ENCODE measurements around the gene MRC1. TPM values are rescaled to one million over a fixed set of nuclear protein-coding genes. Genes with fewer than 3 reads are reported as not detected.

The MRC1 gene
- total RNA-seq, 1 donor from 2014 or later, result 18.9 TPM

DNA sequence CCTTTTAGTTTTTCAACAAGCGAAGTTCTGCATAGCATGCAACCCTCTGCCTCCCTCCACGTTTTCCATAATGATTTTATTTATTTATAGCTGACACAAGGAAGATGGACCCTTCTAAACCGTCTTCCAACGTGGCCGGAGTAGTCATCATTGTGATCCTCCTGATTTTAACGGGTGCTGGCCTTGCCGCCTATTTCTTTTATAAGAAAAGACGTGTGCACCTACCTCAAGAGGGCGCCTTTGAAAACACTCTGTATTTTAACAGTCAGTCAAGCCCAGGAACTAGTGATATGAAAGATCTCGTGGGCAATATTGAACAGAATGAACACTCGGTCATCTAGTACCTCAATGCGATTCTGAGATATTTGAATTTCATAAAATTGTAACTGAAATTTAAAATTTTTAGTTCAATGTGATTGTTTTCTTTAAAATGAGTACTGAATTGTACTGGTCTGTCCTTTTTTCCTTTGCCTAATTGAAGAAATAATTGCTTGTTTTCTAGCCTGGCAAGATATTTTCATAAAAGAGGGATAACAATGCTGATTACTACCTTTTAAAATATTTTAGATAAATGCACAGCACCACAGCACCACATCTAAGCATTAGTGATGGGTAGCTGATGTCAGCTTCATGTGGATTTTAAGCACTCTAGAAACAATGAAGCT, 101.1 kb downstream of the MRC1 start:
- no peak overlapping the region for H3K27ac ChIP-seq (replicated peaks)
- no peak for DNase-seq
- no peaks in the 10 kb centered on the region for H3K9me3 ChIP-seq (replicated peaks)
- TF ChIP-seq, protein P1, sequence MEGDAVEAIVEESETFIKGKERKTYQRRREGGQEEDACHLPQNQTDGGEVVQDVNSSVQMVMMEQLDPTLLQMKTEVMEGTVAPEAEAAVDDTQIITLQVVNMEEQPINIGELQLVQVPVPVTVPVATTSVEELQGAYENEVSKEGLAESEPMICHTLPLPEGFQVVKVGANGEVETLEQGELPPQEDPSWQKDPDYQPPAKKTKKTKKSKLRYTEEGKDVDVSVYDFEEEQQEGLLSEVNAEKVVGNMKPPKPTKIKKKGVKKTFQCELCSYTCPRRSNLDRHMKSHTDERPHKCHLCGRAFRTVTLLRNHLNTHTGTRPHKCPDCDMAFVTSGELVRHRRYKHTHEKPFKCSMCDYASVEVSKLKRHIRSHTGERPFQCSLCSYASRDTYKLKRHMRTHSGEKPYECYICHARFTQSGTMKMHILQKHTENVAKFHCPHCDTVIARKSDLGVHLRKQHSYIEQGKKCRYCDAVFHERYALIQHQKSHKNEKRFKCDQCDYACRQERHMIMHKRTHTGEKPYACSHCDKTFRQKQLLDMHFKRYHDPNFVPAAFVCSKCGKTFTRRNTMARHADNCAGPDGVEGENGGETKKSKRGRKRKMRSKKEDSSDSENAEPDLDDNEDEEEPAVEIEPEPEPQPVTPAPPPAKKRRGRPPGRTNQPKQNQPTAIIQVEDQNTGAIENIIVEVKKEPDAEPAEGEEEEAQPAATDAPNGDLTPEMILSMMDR (IDR thresholded peaks at IDR 0.05; ENCODE audit: borderline replicate concordance), result peak; percentile 62
- peaks cover 30% of the 10 kb centered on the region for H3K4me1 ChIP-seq
- intact Hi-C loops (cut with micrococcal nuclease), result no loop called here
- H3K4me3 ChIP-seq, result no peak overlapping the region
- no peaks in the 10 kb centered on the region for H3K36me3 ChIP-seq
- H3K27me3 ChIP-seq (ENCODE audit: low read depth), result no peaks in the 10 kb centered on the region

DNA sequence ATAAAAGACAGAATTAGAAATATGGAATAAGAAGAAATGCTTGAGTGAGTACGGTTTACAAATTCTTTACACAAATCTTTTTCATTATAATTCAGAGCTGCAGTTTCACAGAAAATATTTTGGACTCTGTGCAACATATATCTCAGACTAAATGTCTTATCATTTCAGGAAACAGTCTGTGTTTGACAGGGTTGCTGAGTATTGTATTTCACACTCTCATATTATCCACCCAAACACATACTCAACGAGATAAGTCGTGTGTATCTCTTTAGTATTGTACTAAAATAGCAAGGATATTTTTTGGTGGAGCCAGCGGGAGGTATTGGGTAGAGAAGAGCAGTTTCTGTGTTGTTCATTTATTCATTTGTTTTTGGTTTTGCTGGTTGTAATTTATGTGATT, 103.6 kb downstream of the MRC1 start:
- Histone ChIP-seq H3K4me1 (peaks cover 38% of the 10 kb centered on the region), H3K36me3 (no peaks in the 10 kb centered on the region), H3K27ac (replicated peaks) (peak overlapping the region; percentile 73), H3K9me3 (replicated peaks) (no peaks in the 10 kb centered on the region), H3K27me3 (ENCODE audit: low read depth) (no peaks in the 10 kb centered on the region), H3K4me3 (peak overlapping the region; percentile 5)
- DNase-seq, result no peak
- TF ChIP-seq, protein P1 (IDR thresholded peaks at IDR 0.05; ENCODE audit: borderline replicate concordance), result no peak
- intact Hi-C loops (cut with micrococcal nuclease), result no loop called here

DNA sequence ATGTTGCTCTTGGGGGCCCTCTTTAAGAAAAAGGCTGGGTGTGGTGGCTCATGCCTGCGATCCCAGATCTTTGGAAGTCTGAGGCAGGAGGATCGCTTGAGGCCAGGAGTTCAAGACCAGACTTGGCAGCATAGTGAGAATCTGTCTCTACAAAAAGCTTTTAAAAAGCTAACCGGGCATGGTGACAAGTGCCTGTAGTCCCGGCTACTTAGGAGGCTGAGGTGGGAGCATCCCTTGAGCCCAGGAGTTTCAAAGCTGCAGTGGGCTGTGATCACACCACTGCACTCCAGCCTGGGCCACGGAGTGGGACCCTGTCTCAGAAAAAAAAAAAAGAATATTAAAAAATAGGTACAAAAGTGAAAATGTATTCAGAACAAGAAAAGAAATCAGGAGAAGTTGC, 104.5 kb downstream of the MRC1 start:
- no peaks in the 10 kb centered on the region for H3K9me3 ChIP-seq (replicated peaks)
- H3K4me3 ChIP-seq, result no peak overlapping the region
- H3K36me3 ChIP-seq, result no peaks in the 10 kb centered on the region
- no peaks in the 10 kb centered on the region for H3K27me3 ChIP-seq (ENCODE audit: low read depth)
- TF ChIP-seq, protein P1 (IDR thresholded peaks at IDR 0.05; ENCODE audit: borderline replicate concordance), result no peak
- DNase-seq, result no peak
- intact Hi-C loops (cut with micrococcal nuclease), result no loop called here
- peak overlapping the region; percentile 73 for H3K27ac ChIP-seq (replicated peaks)
- H3K4me1 ChIP-seq, result peaks cover 38% of the 10 kb centered on the region

DNA sequence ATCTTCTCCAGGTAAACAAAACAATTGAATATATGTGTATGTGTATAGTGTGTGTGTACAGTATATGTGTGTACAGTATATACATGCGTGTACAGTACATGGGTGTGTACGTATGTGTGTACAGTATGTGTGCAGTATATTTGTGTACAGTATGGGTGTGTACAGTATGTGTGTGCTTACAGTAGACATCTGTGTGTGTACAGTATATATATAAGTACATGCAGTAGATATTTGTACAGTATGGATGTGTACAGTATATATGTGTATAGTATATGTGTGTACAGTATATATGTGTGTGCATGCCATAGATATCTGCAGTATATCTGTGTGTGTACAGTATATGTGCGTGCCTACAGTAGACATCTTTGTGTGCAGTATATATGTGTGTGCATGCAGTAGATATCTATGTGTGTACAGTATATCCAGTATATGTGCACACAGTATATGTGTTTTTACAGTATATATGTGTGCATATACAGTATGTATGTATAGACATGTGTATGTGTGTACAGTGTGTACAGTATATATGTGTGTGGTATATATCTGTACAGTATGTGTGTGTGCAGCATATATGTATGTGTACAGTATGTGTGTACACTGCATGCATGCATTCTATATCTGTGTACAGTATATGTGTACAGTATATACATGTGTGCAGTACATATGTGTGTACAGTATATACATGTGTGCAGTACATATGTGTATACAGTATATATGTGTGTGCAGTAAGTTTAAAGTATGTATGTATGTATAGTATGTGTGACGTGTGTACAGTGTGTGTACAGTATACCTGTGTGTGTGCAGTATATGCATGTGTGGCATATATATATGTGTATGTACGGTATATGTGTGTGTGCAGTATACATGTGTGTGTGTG, 105.3 kb downstream of the MRC1 start:
- Histone ChIP-seq H3K27me3 (ENCODE audit: low read depth) (no peaks in the 10 kb centered on the region), H3K9me3 (replicated peaks) (peaks cover 2% of the 10 kb centered on the region), H3K27ac (replicated peaks) (peak overlapping the region; percentile 73), H3K36me3 (no peaks in the 10 kb centered on the region), H3K4me3 (no peak overlapping the region), H3K4me1 (peaks cover 38% of the 10 kb centered on the region)
- no peak for DNase-seq
- TF ChIP-seq, protein P1 (IDR thresholded peaks at IDR 0.05; ENCODE audit: borderline replicate concordance), result no peak
- intact Hi-C loops (cut with micrococcal nuclease), result no loop called here

DNA sequence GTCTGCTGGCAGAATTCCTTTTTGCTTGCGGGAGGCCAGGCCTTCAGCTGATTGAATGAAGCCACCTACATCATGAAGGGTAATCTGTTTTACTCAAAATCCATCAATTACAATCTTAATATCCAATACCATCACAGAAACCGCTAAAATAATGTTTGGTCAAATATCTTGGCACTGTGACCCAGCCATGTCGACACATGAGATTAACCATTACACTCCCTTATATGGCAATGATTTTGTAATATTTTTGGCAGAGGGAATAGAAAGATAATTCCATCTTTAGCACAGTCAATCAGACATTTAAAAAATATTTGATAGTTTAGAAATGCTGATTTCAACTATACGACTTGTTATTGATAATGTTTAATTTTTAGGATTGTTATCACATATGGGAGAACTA, 106.0 kb downstream of the MRC1 start:
- no peak overlapping the region for H3K4me3 ChIP-seq
- intact Hi-C loops (cut with micrococcal nuclease), result no loop called here
- DNase-seq, result no peak
- H3K36me3 ChIP-seq, result no peaks in the 10 kb centered on the region
- TF ChIP-seq, protein P1 (IDR thresholded peaks at IDR 0.05; ENCODE audit: borderline replicate concordance), result no peak
- peak overlapping the region; percentile 63 for H3K27ac ChIP-seq (replicated peaks)
- H3K9me3 ChIP-seq (replicated peaks), result peaks cover 9% of the 10 kb centered on the region
- H3K4me1 ChIP-seq, result peaks cover 38% of the 10 kb centered on the region
- H3K27me3 ChIP-seq (ENCODE audit: low read depth), result no peaks in the 10 kb centered on the region
